HG03469 (cell line): ENCODE measurements around the gene HP1BP3.

Source experiments
- ATAC-seq: cut with Tn5 transposase; IDR thresholded peaks from one replicate; pipeline ENCODE4 v1.9.1; 2021; ENCODE audit warnings: mild to moderate bottlenecking, moderate library complexity, moderate number of reproducible peaks; ENCODE audit not compliant: unreplicated experiment

HP1BP3 gene

DNA sequence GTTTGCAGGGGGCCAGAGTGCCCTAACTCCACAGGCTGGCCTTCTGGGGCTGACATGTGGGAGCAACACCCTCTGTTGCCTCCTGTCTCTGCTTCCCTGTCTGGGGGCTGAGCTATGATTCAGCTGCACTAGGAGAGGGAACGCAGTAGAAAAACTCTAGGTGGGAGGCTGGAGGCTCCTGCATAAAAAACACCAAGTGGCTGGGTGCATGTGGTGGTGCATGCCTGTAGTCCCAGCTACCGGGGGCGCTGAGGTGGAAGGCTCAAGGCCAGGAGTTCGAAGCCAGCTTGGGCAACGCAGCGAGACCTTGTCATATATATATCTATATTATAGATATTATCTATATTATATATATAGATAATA lies 74.9 kb downstream of the HP1BP3 start:
- ATAC-seq: no peak

DNA sequence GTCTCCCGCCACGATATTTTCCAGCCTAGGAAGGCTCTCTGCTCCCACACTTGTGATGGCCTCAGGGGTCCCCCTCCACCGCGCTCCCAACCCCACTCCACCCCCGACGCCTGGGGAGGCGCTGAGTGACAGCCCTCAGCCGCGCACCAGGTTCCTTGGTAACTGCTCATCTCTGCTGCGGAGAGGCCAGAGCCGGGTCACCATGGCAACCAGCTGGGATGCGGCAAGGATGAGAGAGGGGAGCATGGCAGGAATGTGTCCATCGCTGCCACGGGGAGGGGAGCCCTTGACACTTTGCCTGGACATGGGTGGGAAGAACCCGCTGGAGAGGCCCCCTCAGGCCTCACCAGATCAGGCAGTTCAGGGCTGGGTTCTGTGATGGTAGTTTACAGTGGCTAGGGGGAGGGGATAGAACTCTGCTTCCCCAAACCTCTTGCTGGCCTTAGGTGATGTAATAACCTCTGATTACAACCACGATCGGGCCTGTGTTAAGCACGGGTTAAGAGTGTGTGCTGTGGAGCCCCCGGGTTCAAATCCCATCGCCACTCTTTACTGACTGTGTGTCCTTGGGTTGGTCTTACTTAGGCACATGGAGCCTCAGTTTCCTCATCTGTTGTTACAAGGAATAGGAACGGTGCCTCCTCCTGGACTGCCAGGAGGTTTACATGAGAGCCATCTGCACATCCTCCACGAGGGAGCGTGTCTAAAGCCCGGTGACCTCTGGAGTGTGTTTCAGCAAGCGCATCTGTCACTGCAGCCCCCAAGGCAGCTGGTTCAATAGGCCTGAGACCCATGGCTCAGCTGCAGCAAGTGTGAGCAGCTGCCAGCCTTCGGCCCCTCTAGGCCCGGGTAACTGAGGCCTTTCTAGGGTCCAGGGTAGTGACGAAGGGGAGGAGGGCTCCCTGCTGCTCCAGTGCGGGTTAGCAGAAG lies 75.6 kb downstream of the HP1BP3 start:
- no peak for ATAC-seq

DNA sequence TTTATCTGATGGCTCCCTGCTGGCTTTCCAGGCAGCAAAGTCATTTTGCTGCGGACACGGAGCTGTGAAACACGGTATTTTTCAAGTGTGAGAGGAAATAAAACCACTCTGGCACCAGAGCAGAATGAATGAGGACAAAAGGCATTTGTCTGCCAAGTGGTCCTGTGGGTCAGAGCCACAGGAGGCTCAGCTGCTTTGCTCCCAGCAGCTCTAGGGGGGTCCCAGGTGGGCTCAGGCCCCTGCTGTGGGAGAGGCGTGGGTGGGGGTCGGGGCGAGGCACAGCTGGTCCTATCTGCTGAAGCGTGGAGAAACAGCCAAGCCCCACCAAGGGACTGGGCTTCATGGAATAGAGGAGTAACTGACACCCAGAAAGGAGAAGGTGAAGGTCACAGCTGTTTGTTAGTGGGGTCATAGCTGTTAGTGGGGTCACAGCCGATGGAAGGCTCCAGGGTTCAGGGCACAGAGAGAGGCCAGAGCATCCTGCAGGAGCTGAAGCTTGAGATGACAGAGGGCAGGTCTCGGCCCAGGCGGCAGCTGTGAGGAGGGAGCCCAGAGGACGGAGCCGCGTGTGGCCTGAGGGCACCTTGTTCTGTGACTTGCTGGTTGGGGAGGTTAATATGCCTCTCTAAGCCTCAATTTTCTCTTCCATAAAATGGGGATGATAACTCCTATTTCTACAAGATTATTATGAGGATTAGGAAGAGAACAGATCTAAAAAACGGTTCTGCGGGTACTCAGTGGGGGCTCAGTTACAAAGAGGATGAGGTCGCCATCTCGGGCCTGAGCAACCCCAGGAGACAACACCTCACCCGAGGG lies 76.4 kb downstream of the HP1BP3 start:
- no peak for ATAC-seq

DNA sequence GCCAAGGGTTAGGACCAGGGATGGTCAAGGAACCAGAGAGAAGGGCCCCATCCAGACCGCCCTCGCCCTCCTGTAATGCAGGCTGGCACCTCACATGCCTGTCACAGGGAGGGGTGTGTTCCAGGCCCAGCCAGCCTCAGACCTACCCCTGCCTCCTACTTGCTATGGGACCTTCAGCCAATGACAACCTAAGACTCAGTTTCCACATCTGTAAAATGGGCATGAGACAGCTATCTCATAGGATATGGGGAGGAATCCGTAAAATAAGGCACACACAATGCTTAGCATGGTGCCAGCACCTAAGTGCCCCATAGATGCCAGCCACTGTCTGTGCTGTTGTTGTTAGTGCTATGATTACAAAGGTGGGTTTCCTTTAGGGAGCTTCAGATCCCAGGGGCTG lies 77.2 kb downstream of the HP1BP3 start:
- no peak for ATAC-seq

DNA sequence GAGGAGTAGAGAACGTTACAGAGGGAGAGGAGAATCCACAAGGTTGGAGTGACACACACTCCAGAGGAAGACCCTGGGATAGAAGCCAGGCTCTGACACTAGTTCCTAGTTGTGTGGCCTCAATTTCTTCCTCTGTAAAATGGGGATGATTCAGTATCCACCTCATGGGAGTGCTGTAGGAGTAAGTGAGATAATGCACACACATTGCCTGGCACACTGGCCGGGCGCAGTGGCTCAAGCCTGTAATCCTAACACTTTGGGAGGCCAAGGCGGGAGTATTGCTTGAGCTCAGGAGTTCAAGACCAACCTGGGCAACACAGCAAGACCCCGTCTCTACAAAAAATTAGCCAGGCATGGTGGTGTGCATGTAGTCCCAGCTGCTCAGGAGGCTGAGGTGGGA lies 78.2 kb downstream of the HP1BP3 start:
- ATAC-seq: no peak

DNA sequence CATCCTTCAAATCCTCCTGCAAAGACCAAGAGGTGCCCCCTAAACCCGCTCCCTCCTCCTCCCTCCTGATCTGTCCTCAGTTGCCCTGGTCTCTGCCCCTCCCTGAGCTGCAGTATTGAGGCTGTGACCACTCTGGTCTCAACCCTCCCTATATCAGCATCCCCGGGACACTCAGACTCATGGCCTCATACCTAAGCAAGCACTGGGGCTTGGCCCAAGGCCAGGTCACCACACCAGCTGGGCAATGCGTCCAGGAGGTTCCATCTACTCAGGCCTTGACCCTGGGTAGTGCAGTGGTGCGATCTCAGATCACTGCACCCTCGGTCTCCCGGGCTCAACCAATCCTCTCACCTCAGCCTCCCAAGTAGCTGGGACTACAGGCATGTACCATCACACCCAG lies 79.0 kb downstream of the HP1BP3 start:
- ATAC-seq: no peak

DNA sequence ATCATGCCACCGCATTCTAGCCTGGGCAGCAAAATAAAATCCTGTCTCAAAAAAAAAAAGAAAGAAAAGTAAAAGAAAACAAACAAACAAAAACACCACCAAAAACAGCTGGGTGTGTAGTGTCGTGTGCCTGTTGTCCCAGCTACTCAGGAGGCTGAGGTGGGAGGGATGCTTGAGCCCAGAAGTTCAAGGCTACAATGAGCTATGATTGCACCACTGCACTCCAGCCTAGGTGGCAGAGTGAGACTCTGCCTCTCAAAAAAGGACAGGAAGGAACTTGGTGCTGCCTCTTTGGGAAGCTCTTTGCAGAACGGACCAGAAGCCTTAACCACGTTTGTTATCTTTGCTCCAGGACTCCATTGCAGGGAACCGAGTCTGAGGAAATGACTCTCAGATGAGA lies 80.3 kb downstream of the HP1BP3 start:
- no peak for ATAC-seq

DNA sequence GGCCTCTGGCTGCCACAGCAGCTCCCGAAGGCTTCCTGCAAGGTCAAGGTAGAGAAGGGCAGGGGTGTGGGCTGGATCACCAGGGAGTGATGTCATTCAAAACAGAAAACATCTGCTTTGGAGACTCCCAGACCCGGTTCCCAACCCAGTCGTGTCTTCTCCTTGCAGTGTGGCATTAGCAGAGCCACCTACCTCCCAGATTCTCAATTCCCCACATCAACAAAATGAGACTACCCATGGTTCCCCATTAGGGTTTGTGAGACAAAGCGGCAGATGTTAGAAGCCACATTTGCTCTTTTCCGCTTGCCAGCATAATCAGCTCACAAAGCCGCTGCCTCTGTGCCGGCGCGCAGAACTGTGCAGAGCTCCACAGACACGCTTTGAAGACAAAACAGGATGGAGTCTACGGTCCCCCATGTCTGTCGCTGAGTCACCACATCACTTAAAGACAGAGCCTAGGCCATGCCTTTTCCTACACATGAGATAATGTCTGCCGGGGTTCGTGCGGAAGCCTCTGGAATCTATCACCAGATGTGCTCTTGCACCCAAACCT lies 81.8 kb downstream of the HP1BP3 start:
- ATAC-seq: no peak

DNA sequence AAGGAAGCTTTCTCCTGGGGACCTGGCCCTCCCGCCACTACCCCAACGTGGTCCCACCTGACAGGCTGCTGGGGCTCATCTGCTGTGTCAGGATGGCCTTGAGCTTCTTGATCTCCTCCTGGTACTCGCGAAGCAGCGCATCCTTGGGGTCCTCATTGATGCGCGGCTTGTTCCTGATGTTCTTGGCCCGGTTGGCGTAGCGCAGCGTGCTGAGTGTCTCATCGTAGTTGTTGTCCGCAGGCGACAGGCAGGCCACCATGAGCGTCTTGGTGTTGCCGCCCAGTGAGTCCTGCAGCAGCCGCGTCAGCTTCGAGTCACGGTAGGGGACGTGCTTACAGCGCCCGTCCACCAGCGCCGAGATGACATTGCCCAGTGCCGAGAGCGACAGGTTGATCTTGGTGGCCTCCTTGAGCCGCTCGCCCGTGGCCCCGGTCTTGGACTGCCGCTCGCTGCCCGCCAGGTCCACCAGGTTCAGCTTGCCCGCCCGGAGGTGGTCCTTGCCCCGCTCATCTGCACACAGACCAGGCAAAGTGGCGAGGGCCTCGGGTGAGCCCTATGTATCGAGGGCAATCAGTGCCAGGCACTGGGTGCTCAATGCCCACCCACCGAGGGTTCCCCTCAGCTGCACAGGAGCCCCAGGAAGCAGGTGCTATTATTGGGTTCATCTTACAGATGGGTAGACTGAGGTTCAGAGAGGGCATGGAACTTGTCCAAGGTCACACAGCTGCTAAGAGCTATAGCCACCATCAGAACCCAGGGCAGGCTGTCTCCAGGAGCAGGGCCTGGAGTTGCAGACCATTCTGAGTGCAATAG lies 82.5 kb downstream of the HP1BP3 start:
- no peak for ATAC-seq

DNA sequence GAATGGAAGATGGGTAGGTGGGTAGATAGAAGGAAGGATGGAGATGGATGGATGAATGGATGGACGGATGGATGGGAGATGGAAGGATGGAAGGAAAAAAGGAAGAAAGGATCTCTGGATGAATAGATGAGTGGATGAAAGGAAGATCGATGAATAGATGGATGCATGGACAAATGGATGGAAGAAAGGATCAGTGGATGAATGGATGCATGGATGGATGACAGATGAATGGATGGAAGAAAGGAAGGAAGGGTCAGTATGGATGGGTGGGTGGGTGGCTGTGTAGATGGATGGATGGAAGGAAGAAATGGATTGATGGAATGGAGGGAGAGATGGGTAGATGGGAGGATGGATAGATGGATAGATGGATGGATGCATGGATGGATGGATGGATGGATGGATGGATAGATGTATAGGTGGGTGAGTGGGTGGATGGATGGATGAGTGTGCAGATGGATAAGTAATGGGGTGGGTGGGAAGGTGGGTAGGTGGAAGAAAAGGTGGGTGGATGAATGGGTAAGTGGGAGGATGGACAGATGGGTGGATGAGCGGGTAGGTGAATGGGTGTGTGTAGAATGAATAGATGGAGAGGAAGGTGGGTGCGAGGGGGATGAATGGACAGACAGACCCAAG lies 83.9 kb downstream of the HP1BP3 start:
- ATAC-seq: no peak

DNA sequence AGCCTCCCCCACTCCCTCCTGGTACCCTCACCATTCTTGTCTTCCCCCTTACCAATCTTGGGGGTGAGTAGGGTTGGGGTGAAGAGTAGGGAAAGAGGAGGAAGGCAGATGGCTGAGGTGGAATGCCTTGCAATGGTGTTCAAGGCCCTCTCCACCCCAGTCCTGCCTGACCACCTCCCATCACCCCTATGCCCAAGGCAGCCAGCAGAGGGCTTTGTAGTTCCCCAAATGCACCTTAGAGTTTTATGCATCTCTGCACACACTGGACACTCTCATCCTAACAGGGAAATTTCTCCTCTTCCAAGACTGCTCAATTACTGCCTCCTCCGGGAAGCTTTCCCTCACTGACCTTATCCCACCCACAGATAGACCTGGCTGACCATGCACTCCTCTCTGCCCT lies 84.7 kb downstream of the HP1BP3 start:
- ATAC-seq: no peak

DNA sequence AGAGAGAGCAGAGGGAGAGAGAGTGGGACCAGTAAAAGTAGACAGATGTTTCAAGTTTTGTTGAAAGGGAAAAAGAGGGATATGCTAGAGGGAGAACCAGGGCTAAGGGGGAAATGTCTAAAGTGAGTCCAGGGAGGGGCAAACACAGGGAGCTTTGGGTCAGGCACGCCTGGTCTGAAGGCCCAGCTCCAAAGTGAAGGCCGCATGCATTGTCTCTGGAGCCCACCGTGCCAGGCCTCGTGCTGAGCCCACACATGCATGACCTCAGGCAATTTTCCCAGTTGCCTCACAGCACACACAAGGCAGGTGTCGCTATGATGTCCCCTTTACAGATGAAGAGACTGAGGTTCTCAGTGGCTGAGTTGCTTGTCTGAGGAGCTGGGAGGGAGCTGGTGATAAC lies 85.3 kb downstream of the HP1BP3 start:
- ATAC-seq: no peak

DNA sequence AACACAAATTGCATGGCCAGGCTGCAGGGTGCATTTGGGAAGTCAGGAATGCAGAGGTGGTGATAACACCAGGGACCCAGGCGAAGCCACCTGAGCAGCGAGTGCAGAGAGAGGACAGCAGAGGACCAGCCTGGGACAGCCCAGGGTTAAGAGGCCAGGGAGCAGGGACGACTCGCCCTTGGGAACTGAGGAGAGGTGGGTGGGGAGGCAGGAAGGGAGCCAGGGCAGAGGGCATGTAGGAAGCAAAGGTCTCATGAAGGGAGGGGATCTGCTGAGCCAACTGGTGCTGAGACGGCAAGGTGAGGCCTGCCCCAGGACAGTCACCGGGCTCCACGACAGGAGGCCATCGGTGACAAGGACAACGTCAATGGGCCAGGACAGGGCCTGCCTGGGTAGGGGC lies 85.7 kb downstream of the HP1BP3 start:
- no peak for ATAC-seq

DNA sequence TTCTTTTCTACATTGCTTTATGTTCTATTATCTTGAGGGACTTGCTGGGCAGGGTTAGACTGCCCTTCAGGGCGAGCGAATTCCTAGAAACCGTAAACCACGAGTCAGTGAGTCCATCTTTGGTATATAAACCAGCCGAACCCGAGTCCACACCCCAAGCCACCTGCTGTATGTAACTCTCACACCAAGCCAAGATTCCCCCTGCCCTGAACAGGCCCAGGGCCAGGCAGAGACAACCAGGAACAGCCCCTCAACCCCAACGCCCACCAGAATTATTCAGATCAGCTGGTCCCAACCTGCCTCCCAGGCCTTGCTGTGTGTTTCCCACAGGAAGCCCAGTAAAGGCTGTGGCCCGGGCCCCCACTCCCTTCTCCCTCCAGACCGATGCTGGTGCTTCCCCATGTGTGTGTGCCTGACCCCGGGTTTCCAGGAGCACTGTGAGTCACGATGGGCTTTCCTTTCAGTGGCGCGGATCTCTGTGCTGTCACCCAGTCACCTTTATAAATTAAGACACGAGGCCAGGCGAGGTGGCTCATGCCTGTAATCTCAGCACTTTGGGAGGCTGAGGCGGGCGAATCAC lies 86.4 kb downstream of the HP1BP3 start:
- no peak for ATAC-seq

DNA sequence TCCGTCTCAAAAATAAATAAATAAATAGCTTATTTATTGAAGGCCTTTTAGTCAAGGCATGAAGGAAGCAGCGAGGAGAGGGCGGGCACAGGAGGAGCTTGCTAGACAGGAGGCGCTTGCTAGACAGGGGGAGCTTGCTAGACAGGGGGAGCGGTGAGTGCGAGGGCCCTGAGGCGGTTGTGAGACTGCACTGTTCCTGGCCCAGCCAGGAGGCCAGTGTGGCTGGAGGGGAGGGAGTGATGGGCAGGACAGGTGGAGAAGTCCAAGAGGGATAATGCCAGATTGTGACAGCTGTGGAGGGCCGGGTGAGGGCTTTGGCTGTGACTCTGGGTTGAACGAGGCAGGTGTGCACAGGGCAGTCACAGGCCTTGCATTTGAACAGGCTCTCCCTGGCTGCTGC lies 87.5 kb downstream of the HP1BP3 start:
- ATAC-seq: no peak

DNA sequence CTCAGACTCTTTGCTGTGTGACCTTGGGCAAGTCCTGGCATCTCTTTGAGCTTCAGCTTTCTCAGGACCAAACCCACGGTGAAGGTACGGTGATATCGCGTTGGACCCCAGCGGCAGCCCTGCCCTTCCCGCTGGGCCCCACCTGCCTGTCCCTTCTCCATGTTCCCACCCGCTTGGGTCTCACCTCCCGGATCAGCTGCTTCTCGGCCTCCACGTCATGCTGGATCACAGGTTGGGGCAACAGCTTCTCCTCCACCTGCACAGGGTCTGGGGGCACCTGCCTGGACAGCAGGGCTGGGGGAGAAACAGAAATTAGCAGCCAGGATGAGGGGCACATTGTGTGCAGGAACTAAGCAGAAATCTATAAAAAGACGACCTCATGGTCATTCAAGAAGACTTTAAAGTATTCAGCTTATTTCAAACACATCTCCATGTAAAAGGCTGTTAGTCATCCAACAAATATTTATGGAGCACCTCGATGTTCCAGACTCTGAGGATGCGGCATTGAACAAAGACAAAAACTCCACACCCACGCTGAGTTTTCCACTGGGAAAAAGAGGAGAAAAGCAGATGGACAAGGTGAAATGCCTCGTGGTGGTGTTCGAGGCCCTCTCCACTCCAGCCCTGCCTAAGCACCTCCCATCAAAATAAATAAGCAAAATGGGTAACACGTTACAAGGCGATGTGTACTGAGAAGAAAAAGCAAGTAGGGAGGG lies 88.8 kb downstream of the HP1BP3 start:
- ATAC-seq: no peak

DNA sequence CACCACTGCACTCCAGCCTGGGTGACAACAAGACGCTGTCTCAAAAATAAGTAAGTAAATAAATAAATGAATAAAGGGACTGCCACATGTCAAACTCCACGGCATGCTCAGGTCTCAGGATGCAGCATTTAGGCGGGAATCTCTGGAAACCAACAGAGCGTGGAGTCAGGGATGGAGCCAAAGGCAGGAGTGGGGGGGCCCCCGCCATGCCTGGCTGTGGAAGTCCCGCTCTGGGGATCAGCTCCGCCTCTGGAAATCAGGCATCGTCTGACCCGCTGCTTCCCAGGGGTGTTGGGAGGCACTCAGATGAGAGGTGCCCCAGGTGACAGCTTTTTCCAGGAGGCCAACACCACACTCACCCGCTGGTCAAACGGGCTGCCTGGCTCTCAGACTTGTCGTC lies 89.5 kb downstream of the HP1BP3 start:
- no peak for ATAC-seq

DNA sequence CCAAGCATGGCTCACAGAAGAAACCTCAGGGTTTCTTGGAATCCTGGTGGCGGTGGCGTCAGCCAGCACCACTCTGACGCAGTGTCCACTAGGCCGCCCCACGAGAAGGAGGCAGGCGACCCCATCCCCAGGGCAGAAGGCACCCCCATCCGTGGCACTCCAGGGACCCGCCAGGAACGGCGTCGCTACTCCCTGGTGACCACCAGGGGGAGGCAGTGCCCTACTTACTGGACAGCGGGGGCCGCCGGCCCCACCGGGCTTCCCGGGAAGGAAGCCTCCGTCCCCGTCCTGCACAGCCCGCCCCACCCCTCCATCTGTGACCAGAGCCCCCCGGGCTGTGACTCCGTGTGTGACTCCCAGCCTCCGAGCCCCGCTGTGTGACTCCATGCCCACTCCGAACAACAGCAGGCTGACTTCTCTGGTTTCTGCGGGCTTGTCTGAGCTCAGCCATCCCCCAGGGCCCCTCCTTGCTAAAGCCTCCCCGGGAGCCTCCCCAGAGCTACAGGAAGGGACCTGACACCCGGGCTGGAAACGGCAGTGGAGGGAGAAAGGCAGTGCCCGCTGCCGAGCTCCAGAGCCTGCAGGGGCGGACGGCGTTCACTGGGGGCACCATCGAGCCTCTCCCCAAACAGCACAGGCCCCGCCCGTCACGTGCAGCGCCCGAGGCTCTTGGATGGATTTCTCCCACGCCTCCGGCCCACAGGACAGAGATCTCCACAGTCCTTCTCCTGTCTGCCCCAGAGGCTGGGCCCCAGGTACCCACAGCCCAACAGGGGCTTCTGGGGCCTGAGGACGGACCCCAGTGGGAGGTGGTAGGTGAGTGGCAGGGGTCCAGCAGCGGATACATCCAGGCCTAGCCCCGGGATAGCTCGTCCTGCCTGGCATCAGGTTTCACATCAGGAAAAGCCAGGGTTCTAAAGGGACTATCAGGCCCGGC lies 90.4 kb downstream of the HP1BP3 start:
- ATAC-seq: no peak
